ENCODE data around the gene HSD17B8. TPM values are rescaled to one million over a fixed set of nuclear protein-coding genes. Genes with fewer than 3 reads are reported as not detected.

The HSD17B8 gene
- total and polyA plus RNA-seq, 4 donors: 2.7 to 8.8 (median 4.4) TPM

DNA sequence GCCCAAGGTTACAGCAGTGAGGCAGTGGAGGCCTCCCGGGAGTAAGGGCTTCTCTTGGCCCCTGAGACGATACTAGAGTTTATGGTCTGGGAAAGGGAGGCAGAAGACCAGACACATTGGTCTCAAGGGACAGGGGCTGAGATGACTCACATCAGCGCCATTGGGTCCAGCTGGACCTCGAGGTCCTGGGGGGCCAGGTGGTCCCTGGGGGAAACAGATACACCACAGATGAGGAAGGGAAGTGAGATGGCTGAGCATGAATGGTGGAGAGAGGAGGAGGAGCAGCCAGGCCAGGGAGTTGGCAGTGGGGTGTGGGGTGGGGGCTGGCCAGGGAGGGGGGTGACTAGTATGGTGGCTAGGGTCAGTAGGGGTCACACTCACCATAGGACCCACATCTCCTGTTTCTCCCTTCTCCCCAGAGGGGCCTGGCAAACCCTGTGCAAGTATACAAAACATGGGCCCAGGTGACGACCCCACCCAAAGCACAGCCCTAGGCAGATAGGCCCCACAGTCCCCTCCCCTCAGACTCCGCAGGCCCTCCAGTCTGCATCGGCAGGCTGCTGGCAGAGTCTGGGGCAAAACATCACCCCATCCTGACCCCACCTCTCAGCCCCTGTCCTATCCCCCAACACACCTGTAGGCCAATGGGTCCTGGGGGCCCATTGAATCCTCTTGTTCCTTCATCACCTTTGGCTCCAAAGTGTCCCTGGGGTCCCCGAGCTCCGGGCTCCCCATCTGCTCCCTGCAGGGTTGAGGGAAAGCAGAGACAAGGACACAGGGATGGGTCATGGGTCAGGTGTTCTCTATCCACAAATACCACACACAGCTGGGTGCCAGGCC is 34.1 kb upstream of the HSD17B8 start:
- no peak overlapping the region for H3K27ac ChIP-seq (ENCODE audit: low read depth in 1 of 2, low read length in 2 of 2)
- intact Hi-C loops (cut with DNase I): no loop called here
- no peak for ATAC-seq (ENCODE audit: low FRiP score)
- H3K4me1 ChIP-seq (ENCODE audit: control insufficient read depth in 1 of 2, insufficient read depth in 2 of 2, low read length in 2 of 2): no peaks in the 10 kb centered on the region
- 88 to 90% methylated on average over 9 of the region's 9 CpGs for WGBS, 2 donors
- H3K27me3 ChIP-seq (ENCODE audit: control insufficient read depth in 1 of 2, insufficient read depth in 2 of 2, low read length in 1 of 2): no peaks in the 10 kb centered on the region
- H3K4me3 ChIP-seq (ENCODE audit: low read length in 2 of 2): no peak overlapping the region
- H3K36me3 ChIP-seq (ENCODE audit: control insufficient read depth in 1 of 2, insufficient read depth in 2 of 2, low read length in 1 of 2): no peaks in the 10 kb centered on the region
- H3K9me3 ChIP-seq (ENCODE audit: control insufficient read depth, low read length): no peaks in the 10 kb centered on the region
- no peak for DNase-seq

DNA sequence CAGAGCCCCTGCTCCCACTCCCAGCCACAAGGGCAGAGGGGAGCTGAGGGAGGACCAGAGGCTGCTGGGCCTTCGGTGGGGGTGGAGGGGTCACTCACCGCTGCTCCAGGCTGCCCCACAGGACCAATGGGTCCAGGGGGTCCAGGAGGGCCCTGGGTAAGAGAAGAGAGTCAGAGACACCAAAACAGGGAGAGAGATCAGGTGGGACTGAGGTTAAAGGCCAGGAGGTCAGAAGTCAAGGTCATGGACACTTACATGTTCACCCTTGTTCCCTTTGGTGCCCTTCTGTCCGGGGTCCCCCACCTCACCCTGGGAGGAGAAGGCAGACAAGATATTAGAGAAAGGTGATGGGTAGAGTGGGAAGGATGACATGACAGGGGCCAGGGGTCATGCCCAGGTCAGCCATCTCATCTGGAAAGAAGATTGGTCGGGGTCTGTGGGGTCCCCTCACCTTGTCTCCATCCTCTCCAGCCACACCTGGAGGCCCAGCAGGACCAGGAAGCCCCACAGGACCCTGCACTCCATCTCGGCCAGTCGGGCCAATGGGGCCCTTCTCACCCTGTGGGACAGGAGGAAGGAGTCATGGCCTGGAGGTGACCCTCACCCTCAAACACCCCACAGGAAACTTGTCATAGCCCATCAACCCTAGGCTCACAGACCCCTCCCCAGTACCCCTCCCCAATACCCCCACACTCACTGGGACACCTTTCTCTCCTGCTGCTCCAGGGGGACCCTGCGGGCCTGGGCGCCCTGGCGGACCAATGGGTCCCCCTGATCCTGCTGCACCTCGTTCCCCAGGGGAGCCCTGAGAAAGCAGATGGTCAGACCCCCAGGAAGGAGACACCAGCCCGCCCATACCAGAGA is 33.2 kb upstream of the HSD17B8 start:
- no peaks in the 10 kb centered on the region for H3K9me3 ChIP-seq (ENCODE audit: control insufficient read depth, low read length)
- no peak overlapping the region for H3K27ac ChIP-seq (ENCODE audit: low read depth in 1 of 2, low read length in 2 of 2)
- H3K36me3 ChIP-seq (ENCODE audit: control insufficient read depth in 1 of 2, insufficient read depth in 2 of 2, low read length in 1 of 2): no peaks in the 10 kb centered on the region
- DNase-seq (peak; percentile 28 to 56), ATAC-seq (ENCODE audit: low FRiP score) (no peak)
- H3K4me3 ChIP-seq (ENCODE audit: low read length in 2 of 2): no peak overlapping the region
- H3K27me3 ChIP-seq (ENCODE audit: control insufficient read depth in 1 of 2, insufficient read depth in 2 of 2, low read length in 1 of 2): no peaks in the 10 kb centered on the region
- no peaks in the 10 kb centered on the region for H3K4me1 ChIP-seq (ENCODE audit: control insufficient read depth in 1 of 2, insufficient read depth in 2 of 2, low read length in 2 of 2)
- WGBS, 2 donors: 91 to 92% methylated on average over 11 of the region's 11 CpGs
- intact Hi-C loops (cut with DNase I): no loop called here

DNA sequence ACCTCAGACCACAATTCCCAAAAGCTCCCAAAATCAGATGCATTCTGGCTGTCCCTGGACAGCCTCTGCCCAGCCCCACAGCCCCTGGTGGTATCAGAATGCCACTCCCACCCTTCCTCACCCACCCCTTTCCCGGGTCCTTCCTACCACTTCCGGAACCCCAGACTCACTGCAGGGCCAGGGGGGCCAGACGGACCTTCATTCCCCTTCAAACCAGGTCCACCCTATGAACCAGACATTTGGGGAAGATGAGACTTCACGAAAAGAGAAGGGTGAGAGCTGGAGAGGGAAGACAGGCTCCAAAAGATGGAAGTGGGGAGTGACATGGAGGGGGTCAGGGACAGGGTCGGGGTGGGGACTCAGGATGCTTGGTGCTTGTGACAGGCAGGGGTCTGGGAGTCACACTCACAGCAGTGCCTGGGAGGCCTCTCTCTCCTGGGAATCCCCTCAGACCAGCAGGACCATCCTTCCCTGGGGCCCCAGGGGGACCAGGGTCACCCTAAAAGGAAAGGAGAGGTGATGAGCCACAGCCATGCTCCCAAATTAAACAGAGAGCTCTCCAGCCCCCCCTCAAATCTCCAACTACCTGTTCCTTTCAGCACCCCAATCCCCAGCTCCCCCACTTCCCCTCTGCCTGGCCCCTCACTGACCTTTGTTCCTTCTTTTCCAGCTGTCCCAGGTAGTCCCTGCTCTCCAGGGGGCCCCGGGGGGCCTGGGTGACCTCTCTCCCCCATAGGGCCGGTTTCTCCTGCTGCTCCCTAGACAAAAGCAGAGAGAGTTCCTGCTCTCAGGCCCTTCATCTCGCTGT is 32.4 kb upstream of the HSD17B8 start:
- Histone ChIP-seq H3K4me1 (ENCODE audit: control insufficient read depth in 1 of 2, insufficient read depth in 2 of 2, low read length in 2 of 2) (no peaks in the 10 kb centered on the region), H3K27me3 (ENCODE audit: control insufficient read depth in 1 of 2, insufficient read depth in 2 of 2, low read length in 1 of 2) (no peaks in the 10 kb centered on the region), H3K4me3 (ENCODE audit: low read length in 2 of 2) (no peak overlapping the region), H3K36me3 (ENCODE audit: control insufficient read depth in 1 of 2, insufficient read depth in 2 of 2, low read length in 1 of 2) (no peaks in the 10 kb centered on the region), H3K27ac (ENCODE audit: low read depth in 1 of 2, low read length in 2 of 2) (no peak overlapping the region), H3K9me3 (ENCODE audit: control insufficient read depth, low read length) (no peaks in the 10 kb centered on the region)
- WGBS, 2 donors: 75 to 78% methylated on average over 8 of the region's 8 CpGs
- ATAC-seq (ENCODE audit: low FRiP score) (no peak), DNase-seq (peak; percentile 20 to 59)
- intact Hi-C loops (cut with DNase I): no loop called here

DNA sequence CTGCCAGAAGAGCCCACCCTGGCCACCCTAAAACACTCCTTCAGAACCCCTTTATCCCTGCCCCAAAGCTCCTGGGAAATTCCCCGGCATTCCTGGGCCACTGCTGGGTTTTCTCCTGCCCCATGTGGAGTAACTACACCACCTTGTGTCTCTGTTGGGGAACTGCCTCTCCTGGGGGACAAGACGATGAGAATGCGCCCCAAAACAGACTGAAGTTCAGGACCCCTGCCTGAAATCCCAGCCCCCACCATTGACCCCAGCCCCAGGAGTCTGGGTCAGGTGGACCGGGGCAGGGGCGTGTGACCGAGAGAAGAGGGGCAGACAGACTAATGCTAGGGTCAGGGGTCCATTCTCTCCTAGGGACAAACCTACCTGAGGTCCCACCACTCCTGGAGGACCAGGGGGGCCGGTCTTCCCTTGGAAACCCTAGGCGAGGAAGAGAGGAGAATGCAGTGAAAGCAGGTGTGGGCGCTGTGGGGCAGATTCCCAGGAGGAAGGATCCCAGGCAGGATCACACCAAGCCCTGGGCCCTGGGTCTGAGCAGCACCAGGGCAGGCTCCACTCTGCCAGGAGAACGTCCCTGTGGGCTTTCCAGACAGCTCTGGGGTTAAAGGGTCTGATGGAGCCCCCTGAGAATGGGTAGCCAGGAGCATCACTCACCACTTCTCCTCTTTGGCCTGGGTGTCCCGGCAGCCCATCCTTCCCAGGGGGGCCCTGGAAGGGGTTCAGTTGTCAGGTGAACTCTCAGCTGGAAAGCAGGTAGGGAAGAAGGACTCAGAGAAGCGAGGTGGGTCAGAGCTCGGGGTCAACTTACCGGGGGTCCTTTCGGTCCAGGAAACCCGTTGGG is 31.5 kb upstream of the HSD17B8 start:
- intact Hi-C loops (cut with DNase I): no loop called here
- Histone ChIP-seq H3K4me3 (ENCODE audit: low read length in 2 of 2) (no peak overlapping the region), H3K4me1 (ENCODE audit: control insufficient read depth in 1 of 2, insufficient read depth in 2 of 2, low read length in 2 of 2) (no peaks in the 10 kb centered on the region), H3K9me3 (ENCODE audit: control insufficient read depth, low read length) (no peaks in the 10 kb centered on the region), H3K27me3 (ENCODE audit: control insufficient read depth in 1 of 2, insufficient read depth in 2 of 2, low read length in 1 of 2) (no peaks in the 10 kb centered on the region), H3K36me3 (ENCODE audit: control insufficient read depth in 1 of 2, insufficient read depth in 2 of 2, low read length in 1 of 2) (no peaks in the 10 kb centered on the region), H3K27ac (ENCODE audit: low read depth in 1 of 2, low read length in 2 of 2) (no peak overlapping the region)
- WGBS, 2 donors: 76 to 79% methylated on average over 14 to 16 of the region's 16 CpGs
- ATAC-seq (ENCODE audit: low FRiP score) (no peak), DNase-seq (peak; percentile 41 to 53)

DNA sequence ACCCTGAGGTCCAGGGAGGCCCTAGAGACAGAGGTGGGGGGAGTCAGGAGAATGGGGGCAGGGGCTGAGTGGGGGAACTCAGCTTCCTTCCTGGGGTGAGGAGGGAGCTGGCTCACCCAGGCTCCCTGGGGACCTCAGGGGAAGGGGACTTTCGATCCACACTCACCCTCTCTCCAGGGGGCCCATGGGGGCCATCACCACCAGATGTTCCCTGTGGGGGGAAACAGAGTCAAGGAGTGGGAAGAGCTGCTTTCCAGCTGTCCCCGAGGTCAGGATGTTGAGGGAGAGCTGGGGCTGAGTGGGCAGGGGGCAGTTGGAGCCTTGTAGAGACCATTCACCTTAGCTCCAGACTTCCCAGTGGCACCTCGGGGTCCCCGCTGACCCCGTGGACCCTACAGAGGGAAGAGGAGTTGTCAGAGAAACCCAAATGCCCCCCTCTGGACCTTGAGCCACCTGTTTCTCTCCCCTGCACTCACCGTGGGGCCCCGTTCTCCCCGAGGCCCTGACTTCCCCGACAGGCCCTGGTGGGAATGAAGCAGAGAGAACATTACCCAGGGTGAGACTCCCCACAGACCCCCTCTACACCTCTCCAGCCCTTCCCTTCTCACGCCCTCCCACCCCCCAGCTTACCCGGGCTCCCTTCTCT is 30.8 kb upstream of the HSD17B8 start:
- intact Hi-C loops (cut with DNase I): no loop called here
- 75 to 79% methylated on average over 11 of the region's 11 CpGs for WGBS, 2 donors

DNA sequence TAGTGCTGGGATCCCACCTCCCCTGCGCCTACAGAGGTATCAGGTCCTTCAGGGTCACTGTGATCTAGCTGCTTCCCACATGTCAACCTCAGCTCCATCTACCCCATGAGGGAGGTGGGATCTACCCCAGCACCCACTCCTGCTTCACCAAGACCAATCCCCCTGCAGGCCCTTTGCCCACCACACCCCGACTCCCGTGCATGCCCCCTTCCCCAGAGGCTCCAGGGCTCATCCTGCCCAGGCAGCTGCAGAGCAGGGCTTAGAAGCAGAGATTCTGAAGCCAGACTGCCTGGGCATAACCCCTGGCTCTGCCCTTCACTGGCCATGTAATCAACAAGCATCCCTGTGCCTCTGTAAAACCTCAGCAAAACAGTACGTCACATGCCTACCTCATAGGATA is 29.7 kb upstream of the HSD17B8 start:
- Histone ChIP-seq H3K4me3 (ENCODE audit: low read length in 2 of 2) (no peak overlapping the region), H3K4me1 (ENCODE audit: control insufficient read depth in 1 of 2, insufficient read depth in 2 of 2, low read length in 2 of 2) (no peaks in the 10 kb centered on the region), H3K36me3 (ENCODE audit: control insufficient read depth in 1 of 2, insufficient read depth in 2 of 2, low read length in 1 of 2) (no peaks in the 10 kb centered on the region), H3K27me3 (ENCODE audit: control insufficient read depth in 1 of 2, insufficient read depth in 2 of 2, low read length in 1 of 2) (no peaks in the 10 kb centered on the region), H3K9me3 (ENCODE audit: control insufficient read depth, low read length) (no peaks in the 10 kb centered on the region), H3K27ac (ENCODE audit: low read depth in 1 of 2, low read length in 2 of 2) (no peak overlapping the region)
- DNase-seq (peak in 1 of 2 donors; percentile 37), ATAC-seq (ENCODE audit: low FRiP score) (no peak)
- intact Hi-C loops (cut with DNase I): no loop called here
- WGBS, 2 donors: 87 to 92% methylated on average over 4 of the region's 4 CpGs

More for the DNA sequence above, 30.8 kb upstream of the HSD17B8 start:
- Histone ChIP-seq H3K4me3 (ENCODE audit: low read length in 2 of 2) (no peak overlapping the region), H3K9me3 (ENCODE audit: control insufficient read depth, low read length) (no peaks in the 10 kb centered on the region), H3K36me3 (ENCODE audit: control insufficient read depth in 1 of 2, insufficient read depth in 2 of 2, low read length in 1 of 2) (no peaks in the 10 kb centered on the region), H3K27ac (ENCODE audit: low read depth in 1 of 2, low read length in 2 of 2) (no peak overlapping the region), H3K27me3 (ENCODE audit: control insufficient read depth in 1 of 2, insufficient read depth in 2 of 2, low read length in 1 of 2) (no peaks in the 10 kb centered on the region), H3K4me1 (ENCODE audit: control insufficient read depth in 1 of 2, insufficient read depth in 2 of 2, low read length in 2 of 2) (no peaks in the 10 kb centered on the region)
- ATAC-seq (ENCODE audit: low FRiP score): no peak
- peak; percentile 26 to 37 for DNase-seq

DNA sequence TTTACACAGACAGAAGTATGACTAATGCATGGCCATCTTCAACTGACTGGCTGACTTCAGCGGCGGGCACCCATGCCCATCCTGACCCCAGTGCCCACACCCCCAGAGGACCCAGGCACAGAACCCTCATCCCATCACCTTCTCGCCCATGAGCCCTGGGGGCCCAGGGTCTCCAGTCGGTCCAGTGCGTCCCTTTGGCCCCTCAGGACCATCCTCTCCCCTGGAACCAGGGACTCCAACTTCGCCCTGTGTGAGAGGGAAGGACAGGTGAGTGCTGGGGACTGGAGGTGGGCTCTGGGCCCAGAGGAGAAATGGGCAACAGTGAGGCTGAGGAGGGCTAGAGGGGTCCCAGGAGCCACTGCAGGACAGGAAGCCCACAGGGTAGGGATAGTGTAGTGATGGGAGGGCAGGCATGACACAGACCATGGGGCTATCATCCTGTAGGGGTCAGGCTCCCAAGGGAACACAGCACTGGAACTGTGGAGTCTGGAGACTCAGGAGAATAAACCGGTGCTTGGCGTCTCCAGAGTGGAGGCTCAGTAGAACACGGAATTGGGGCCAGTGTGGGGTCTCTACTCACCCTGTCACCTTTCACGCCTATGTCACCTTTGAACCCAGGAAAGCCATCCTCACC is 28.9 kb upstream of the HSD17B8 start:
- no peak overlapping the region for H3K4me3 ChIP-seq (ENCODE audit: low read length in 2 of 2)
- WGBS, 2 donors: 83% methylated on average over 10 of the region's 10 CpGs
- DNase-seq: no peak
- H3K27ac ChIP-seq (ENCODE audit: low read depth in 1 of 2, low read length in 2 of 2): no peak overlapping the region
- ATAC-seq (ENCODE audit: low FRiP score): no peak
- no peaks in the 10 kb centered on the region for H3K9me3 ChIP-seq (ENCODE audit: control insufficient read depth, low read length)
- H3K36me3 ChIP-seq (ENCODE audit: control insufficient read depth in 1 of 2, insufficient read depth in 2 of 2, low read length in 1 of 2): no peaks in the 10 kb centered on the region
- no peaks in the 10 kb centered on the region for H3K4me1 ChIP-seq (ENCODE audit: control insufficient read depth in 1 of 2, insufficient read depth in 2 of 2, low read length in 2 of 2)
- H3K27me3 ChIP-seq (ENCODE audit: control insufficient read depth in 1 of 2, insufficient read depth in 2 of 2, low read length in 1 of 2): no peaks in the 10 kb centered on the region
- intact Hi-C loops (cut with DNase I): no loop called here
